HG03064 (cell line): ENCODE results near the gene CAPNS1.

Experiments
- ATAC-seq: cut with Tn5 transposase; IDR thresholded peaks from one replicate; pipeline ENCODE4 v1.9.1; 2021; ENCODE audit warnings: low read depth; ENCODE audit not compliant: unreplicated experiment

CAPNS1 gene

GRCh38 chr19:36139473-36140303 is at the start of gene CAPNS1:
Gene CAPNS1 (plus strand): TSS chr19:36140066. CDS start chr19:36141012, 946 bp downstream.
- ATAC-seq, result peak; percentile 75

GRCh38 chr19:36090910-36091695 is 48.8 kb upstream of the CAPNS1 start:
- no peak for ATAC-seq

- no peak for ATAC-seq
Measured at GRCh38 chr19:36092566-36092965, 47.3 kb upstream of the CAPNS1 start.

GRCh38 chr19:36093146-36093662 is 46.7 kb upstream of the CAPNS1 start:
- ATAC-seq, result no peak

- ATAC-seq, result no peak
Measured at GRCh38 chr19:36093687-36094086, 46.2 kb upstream of the CAPNS1 start.

GRCh38 chr19:36097036-36097435 is 42.8 kb upstream of the CAPNS1 start:
- ATAC-seq, result no peak

GRCh38 chr19:36099166-36099785 is 40.6 kb upstream of the CAPNS1 start:
- no peak for ATAC-seq

- ATAC-seq, result no peak
Measured at GRCh38 chr19:36100476-36100875, 39.4 kb upstream of the CAPNS1 start.

- no peak for ATAC-seq
Measured at GRCh38 chr19:36101550-36102327, 38.1 kb upstream of the CAPNS1 start.

- ATAC-seq, result no peak
Measured at GRCh38 chr19:36103040-36103626, 36.7 kb upstream of the CAPNS1 start.

GRCh38 chr19:36103842-36104552 is 35.9 kb upstream of the CAPNS1 start:
- ATAC-seq, result no peak

- ATAC-seq, result no peak
Measured at GRCh38 chr19:36106441-36106840, 33.4 kb upstream of the CAPNS1 start.

- ATAC-seq, result no peak
Measured at GRCh38 chr19:36106991-36107390, 32.9 kb upstream of the CAPNS1 start.

- ATAC-seq, result no peak
Measured at GRCh38 chr19:36108684-36109083, 31.2 kb upstream of the CAPNS1 start.

- ATAC-seq, result no peak
Measured at GRCh38 chr19:36110487-36111199, 29.2 kb upstream of the CAPNS1 start, which contains the start of gene OVOL3. Gene OVOL3 (plus strand): TSS chr19:36111143. CDS start chr19:36111203, 60 bp downstream.

GRCh38 chr19:36111200-36111539 is 28.7 kb upstream of the CAPNS1 start:
- no peak for ATAC-seq

- no peak for ATAC-seq
Measured at GRCh38 chr19:36112678-36113077, 27.2 kb upstream of the CAPNS1 start.

- no peak for ATAC-seq
Measured at GRCh38 chr19:36113425-36113824, 26.4 kb upstream of the CAPNS1 start.
